H9 (cell line): ENCODE measurements around the gene SZRD1. TPM values are rescaled to one million over a fixed set of nuclear protein-coding genes. Genes with fewer than 3 reads are reported as not detected.

Source experiments
- DNase-seq: peaks from one replicate; pipeline ENCODE4 v3.0.0-alpha.2; 2017
- H2AFZ ChIP-seq: one replicate; pipeline ENCODE4 v1.6.1; 2013; ENCODE audit warnings: mild to moderate bottlenecking, low read length, control low read depth, moderate library complexity
- H2AK5ac ChIP-seq: 2 replicates; pipeline ENCODE4 v1.6.1; 2013; ENCODE audit warnings: low read length, control low read depth, mixed read lengths; ENCODE audit not compliant: insufficient read length
- H2BK120ac ChIP-seq: one replicate; pipeline ENCODE4 v1.6.1; 2013; ENCODE audit warnings: low read depth, mild to moderate bottlenecking, low read length, control low read depth, inconsistent platforms; ENCODE audit not compliant: poor library complexity, severe bottlenecking
- H2BK12ac ChIP-seq: 2 replicates; pipeline ENCODE4 v1.6.1; 2013; ENCODE audit warnings: low read length, control low read depth, mixed read lengths, low read depth; ENCODE audit not compliant: insufficient read length
- H2BK15ac ChIP-seq: 2 replicates; pipeline ENCODE4 v1.6.1; 2013; ENCODE audit warnings: low read depth, low read length, control low read depth
- H2BK20ac ChIP-seq: one replicate; pipeline ENCODE4 v1.6.1; 2013; ENCODE audit warnings: low read depth, mild to moderate bottlenecking, low read length, control low read depth, inconsistent platforms; ENCODE audit not compliant: poor library complexity, severe bottlenecking
- H2BK5ac ChIP-seq: 2 replicates; pipeline ENCODE4 v1.6.1; 2013; ENCODE audit warnings: low read length, control low read depth, mixed read lengths; ENCODE audit not compliant: insufficient read length
- H3K14ac ChIP-seq: 2 replicates; pipeline ENCODE4 v1.6.1; 2013; ENCODE audit warnings: low read length, control low read depth; ENCODE audit not compliant: insufficient read depth
- H3K18ac ChIP-seq: 2 replicates; pipeline ENCODE4 v1.6.1; 2013; ENCODE audit warnings: low read depth, mild to moderate bottlenecking, mixed read lengths, low read length, control low read depth; ENCODE audit not compliant: insufficient read length
- H3K23ac ChIP-seq: 2 replicates; pipeline ENCODE4 v1.6.1; 2013; ENCODE audit warnings: low read length, control low read depth, mixed read lengths, low read depth; ENCODE audit not compliant: insufficient read length
- H3K23me2 ChIP-seq: 2 replicates; pipeline ENCODE4 v1.6.1; 2013; ENCODE audit warnings: low read depth, mild to moderate bottlenecking, mixed read lengths, low read length, control low read depth; ENCODE audit not compliant: insufficient read length, poor library complexity, severe bottlenecking
- H3K27ac ChIP-seq: 2 replicates; pipeline ENCODE4 v1.5.1; 2013; ENCODE audit warnings: low read length, control low read depth, mixed read lengths, low read depth; ENCODE audit not compliant: insufficient read length
- H3K27me3 ChIP-seq: 2 replicates; pipeline ENCODE4 v1.6.1; 2013; ENCODE audit warnings: low read length, control low read depth, inconsistent platforms; ENCODE audit not compliant: insufficient read depth
- H3K4ac ChIP-seq: 2 replicates; pipeline ENCODE4 v1.6.1; 2013; ENCODE audit warnings: low read depth, mild to moderate bottlenecking, control low read depth, inconsistent platforms, low read length, moderate library complexity
- H3K4me1 ChIP-seq: 2 replicates; pipeline ENCODE4 v1.6.1; 2013; ENCODE audit warnings: low read length, control low read depth, inconsistent platforms; ENCODE audit not compliant: insufficient read depth
- H3K4me2 ChIP-seq: 2 replicates; pipeline ENCODE4 v1.6.1; 2013; ENCODE audit warnings: low read length, control low read depth, mixed read lengths; ENCODE audit not compliant: insufficient read length, insufficient read depth
- H3K56ac ChIP-seq: 2 replicates; pipeline ENCODE4 v1.6.1; 2013; ENCODE audit warnings: low read depth, mild to moderate bottlenecking, mixed read lengths, low read length, control low read depth; ENCODE audit not compliant: insufficient read length
- H3K79me1 ChIP-seq: 2 replicates; pipeline ENCODE4 v1.6.1; 2013; ENCODE audit warnings: low read depth, mild to moderate bottlenecking, moderate library complexity, low read length, control low read depth, inconsistent platforms; ENCODE audit not compliant: insufficient read depth, poor library complexity, severe bottlenecking
- H3K79me2 ChIP-seq: 2 replicates; pipeline ENCODE4 v1.6.1; 2013; ENCODE audit warnings: low read length, control low read depth, inconsistent platforms; ENCODE audit not compliant: insufficient read depth
- H3K9ac ChIP-seq: 2 replicates; pipeline ENCODE4 v1.6.1; 2013; ENCODE audit warnings: low read length, control low read depth, mixed read lengths; ENCODE audit not compliant: insufficient read length; ENCODE audit errors: extremely low read depth
- H3K9me3 ChIP-seq: one replicate; pipeline ENCODE4 v1.6.1; 2013; ENCODE audit warnings: low read depth, low read length, inconsistent platforms; ENCODE audit not compliant: control insufficient read depth
- H3T11ph ChIP-seq: one replicate; pipeline ENCODE4 v1.6.1; 2013; ENCODE audit warnings: mild to moderate bottlenecking, low read length, control low read depth, inconsistent platforms
- H4K20me1 ChIP-seq: one replicate; pipeline ENCODE4 v1.6.1; 2013; ENCODE audit not compliant: control insufficient read depth, insufficient read length, insufficient read depth
- H4K5ac ChIP-seq: 2 replicates; pipeline ENCODE4 v1.6.1; 2013; ENCODE audit warnings: low read depth, mild to moderate bottlenecking, mixed read lengths, low read length, control low read depth; ENCODE audit not compliant: insufficient read length
- H4K8ac ChIP-seq: replicated peaks from 2 replicates; pipeline ENCODE4 v1.6.1; 2013; ENCODE audit warnings: low read length, control low read depth, mixed read lengths, low read depth; ENCODE audit not compliant: insufficient read length
- H4K91ac ChIP-seq: 2 replicates; pipeline ENCODE4 v1.6.1; 2013; ENCODE audit warnings: low read depth, mild to moderate bottlenecking, moderate library complexity, mixed read lengths, low read length, control low read depth; ENCODE audit not compliant: insufficient read length
- H3K27ac Mint-ChIP-seq, 3 experiments: 2 replicates in 2 of 3; 3 replicates in 1 of 3; pipeline ENCODE4 v1.8.0; 2020 to 2021; ENCODE audit warnings: mixed read lengths in 3 of 3, mild to moderate bottlenecking in 1 of 3, moderate library complexity in 1 of 3
- H3K27me3 Mint-ChIP-seq: 2 replicates; pipeline ENCODE4 v1.8.0; 2021; ENCODE audit warnings: low read depth, mild to moderate bottlenecking, moderate library complexity, mixed read lengths
- H3K36me3 Mint-ChIP-seq, 3 experiments: 2 replicates in 2 of 3; 3 replicates in 1 of 3; pipeline ENCODE4 v1.8.0; 2020 to 2021; ENCODE audit warnings: low read depth in 3 of 3, mixed read lengths in 3 of 3; ENCODE audit not compliant: insufficient read depth in 1 of 3
- H3K4me1 Mint-ChIP-seq, 2 experiments: 2 replicates each; pipeline ENCODE4 v1.8.0; 2020; ENCODE audit warnings: mixed read lengths in 2 of 2
- H3K4me3 Mint-ChIP-seq, 2 experiments: 2 replicates in 1 of 2; 3 replicates in 1 of 2; pipeline ENCODE4 v1.8.0; 2020 to 2021; ENCODE audit warnings: mild to moderate bottlenecking in 2 of 2, mixed read lengths in 2 of 2, moderate library complexity in 1 of 2
- H3K9me3 Mint-ChIP-seq, 2 experiments: 2 replicates in 1 of 2; 3 replicates in 1 of 2; pipeline ENCODE4 v1.8.0; 2020; ENCODE audit warnings: mild to moderate bottlenecking in 2 of 2, mixed read lengths in 2 of 2, moderate library complexity in 1 of 2
- whole genome bisulfite sequencing: extraction: QIAGEN DNeasy Blood & Tissue Kit; methylation state at CpG from one replicate; pipeline ENCODE4 v1.1.7; 2013; ENCODE audit warnings: missing lambda C conversion rate, low lambda C conversion rate, mixed read lengths; ENCODE audit not compliant: insufficient read length; ENCODE audit errors: extremely low coverage; 5-methylcytosine and 5-hydroxymethylcytosine counted together
- total RNA-seq: library from RNA; stranded (reverse); gene quantifications from 2 replicates; pipeline ENCODE4 v1.2.1, GENCODE V29; 2021
- TF ChIP-seq, protein P1 (sequence below): fragments of 200-600 bp; sonication (generic); conservative IDR thresholded peaks from 3 replicates; pipeline ENCODE4 v1.8.0; 2021; ENCODE audit warnings: antibody characterized with exemption, mild to moderate bottlenecking

The SZRD1 gene
- total RNA-seq, 1 experiment from 2014 or later: 118 TPM

DNA sequence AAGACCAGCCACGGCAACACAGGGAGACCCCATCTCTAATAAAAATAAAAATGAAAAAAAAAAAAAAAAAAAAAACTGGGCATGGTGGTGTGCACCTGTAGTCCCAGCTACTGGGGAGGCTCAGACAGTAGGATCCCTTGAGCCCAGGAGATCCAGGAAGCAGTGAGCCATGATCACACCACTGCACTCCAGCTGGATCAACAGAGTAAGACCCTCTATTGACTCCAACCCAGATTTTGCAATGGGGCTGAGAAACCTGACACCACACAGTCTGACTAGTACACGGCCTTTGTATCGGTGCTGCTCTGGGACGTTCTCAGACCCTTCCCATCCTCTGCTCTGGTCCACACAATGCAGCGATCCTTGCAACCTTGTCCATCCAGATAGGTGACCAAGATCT lies 38.4 kb downstream of the SZRD1 start:
- Histone ChIP-seq H3K9ac (no peak overlapping the region), H2AFZ (no peak overlapping the region), H3K9me3 (no peaks in the 10 kb centered on the region), H3K23ac (no peak overlapping the region), H3K14ac (no peak overlapping the region), H3K27ac (no peak overlapping the region), H3K4ac (no peak overlapping the region), H3K23me2 (no peaks in the 10 kb centered on the region), H2BK120ac (no peak overlapping the region), H4K91ac (no peak overlapping the region), H2BK12ac (no peak overlapping the region), H3K79me1 (no peaks in the 10 kb centered on the region), H4K5ac (no peak overlapping the region), H3K18ac (no peak overlapping the region), H2AK5ac (no peak overlapping the region), H2BK15ac (no peak overlapping the region), H3K56ac (no peak overlapping the region), H3K27me3 (no peaks in the 10 kb centered on the region), H3K79me2 (no peaks in the 10 kb centered on the region), H3K4me2 (no peak overlapping the region), H3K4me1 (no peaks in the 10 kb centered on the region; the same call in 1 of the 2 replicates), H4K20me1 (no peaks in the 10 kb centered on the region), H4K8ac (no peak overlapping the region), H2BK20ac (no peak overlapping the region), H2BK5ac (no peak overlapping the region), H3T11ph (no peak overlapping the region)
- no peak for DNase-seq
- TF ChIP-seq, protein P1, sequence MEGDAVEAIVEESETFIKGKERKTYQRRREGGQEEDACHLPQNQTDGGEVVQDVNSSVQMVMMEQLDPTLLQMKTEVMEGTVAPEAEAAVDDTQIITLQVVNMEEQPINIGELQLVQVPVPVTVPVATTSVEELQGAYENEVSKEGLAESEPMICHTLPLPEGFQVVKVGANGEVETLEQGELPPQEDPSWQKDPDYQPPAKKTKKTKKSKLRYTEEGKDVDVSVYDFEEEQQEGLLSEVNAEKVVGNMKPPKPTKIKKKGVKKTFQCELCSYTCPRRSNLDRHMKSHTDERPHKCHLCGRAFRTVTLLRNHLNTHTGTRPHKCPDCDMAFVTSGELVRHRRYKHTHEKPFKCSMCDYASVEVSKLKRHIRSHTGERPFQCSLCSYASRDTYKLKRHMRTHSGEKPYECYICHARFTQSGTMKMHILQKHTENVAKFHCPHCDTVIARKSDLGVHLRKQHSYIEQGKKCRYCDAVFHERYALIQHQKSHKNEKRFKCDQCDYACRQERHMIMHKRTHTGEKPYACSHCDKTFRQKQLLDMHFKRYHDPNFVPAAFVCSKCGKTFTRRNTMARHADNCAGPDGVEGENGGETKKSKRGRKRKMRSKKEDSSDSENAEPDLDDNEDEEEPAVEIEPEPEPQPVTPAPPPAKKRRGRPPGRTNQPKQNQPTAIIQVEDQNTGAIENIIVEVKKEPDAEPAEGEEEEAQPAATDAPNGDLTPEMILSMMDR: no peak
- Mint-ChIP-seq H3K27me3 (peaks cover 4% of the 10 kb centered on the region; the same call in 1 of the 2 replicates), H3K4me3 (no peak overlapping the region), H3K4me1 (peaks cover 7 to 14% of the 10 kb centered on the region in 2 experiments), H3K27ac (no peak overlapping the region; a peak in 1 of 7 replicates), H3K9me3 (no peaks in the 10 kb centered on the region), H3K36me3 (no peaks in the 10 kb centered on the region; a peak in 1 of 7 replicates)
- WGBS: no CpG with 5 or more reads among the region's 5 CpGs
